C4-2B (cell line): ENCODE measurements around the gene TAMALIN.
A peak's percentile ranks its signal among the peaks of the same experiment; 100 is the strongest.

Source experiments
- H3K27ac ChIP-seq: fragments of 450-650 bp; 2 replicates; pipeline ENCODE4 v1.5.1; 2017
- CTCF ChIP-seq: fragments of 450-650 bp; conservative IDR thresholded peaks from 2 replicates; pipeline ENCODE4 v1.5.1; 2017; ENCODE audit warnings: mild to moderate bottlenecking
- ZFX ChIP-seq: fragments of 450-650 bp; IDR thresholded peaks from 2 replicates; pipeline ENCODE4 v1.6.1; 2017

The TAMALIN gene

GRCh38 chr12:52007158-52007921 lies 594 bp downstream of the TAMALIN start:
- no peak overlapping the region for H3K27ac ChIP-seq
- TF ChIP-seq CTCF (no peak), ZFX (no peak)

- TF ChIP-seq ZFX (no peak), CTCF (no peak)
- no peak overlapping the region for H3K27ac ChIP-seq
Observed at GRCh38 chr12:52007982-52008510, 1.3 kb downstream of the TAMALIN start.

GRCh38 chr12:52009081-52009751 lies 2.5 kb downstream of the TAMALIN start:
- TF ChIP-seq ZFX, result no peak
- TF ChIP-seq CTCF, result no peak
- H3K27ac ChIP-seq, result peak overlapping the region; percentile 20; the same call in 1 of the 2 replicates

- TF ChIP-seq ZFX, result no peak
- TF ChIP-seq CTCF, result no peak
- peak overlapping the region; percentile 20; the same call in 1 of the 2 replicates for H3K27ac ChIP-seq
Observed at GRCh38 chr12:52010152-52010622, 3.4 kb downstream of the TAMALIN start.

GRCh38 chr12:52010692-52011601 lies 4.2 kb downstream of the TAMALIN start:
- H3K27ac ChIP-seq, result no peak overlapping the region; the same call in 1 of the 2 replicates
- no peak for TF ChIP-seq CTCF
- TF ChIP-seq ZFX, result no peak

- TF ChIP-seq ZFX (no peak), CTCF (no peak)
- H3K27ac ChIP-seq, result no peak overlapping the region
Observed at GRCh38 chr12:52011602-52012214, 5.0 kb downstream of the TAMALIN start.
